ENCODE data around the gene CCDC80.

CCDC80 gene

DNA sequence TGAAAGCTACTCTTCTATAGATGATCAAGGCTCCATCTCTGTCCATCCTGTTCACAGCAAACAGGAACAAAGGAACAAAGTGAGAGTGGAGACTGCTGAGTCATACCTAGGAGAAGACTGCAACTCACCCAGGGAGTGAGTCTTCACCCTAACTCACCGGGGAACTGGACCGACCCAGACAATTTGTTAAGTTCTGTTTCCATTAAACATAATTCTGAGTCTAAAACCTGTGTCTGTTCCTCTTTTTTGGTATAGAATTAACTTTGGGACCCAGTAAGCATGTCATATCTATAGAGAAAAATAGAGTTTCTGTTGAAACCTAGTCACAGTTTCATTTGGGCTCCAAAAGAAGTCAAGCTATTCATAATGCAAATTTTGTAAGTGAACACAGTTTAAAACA lies 21.6 kb downstream of the CCDC80 start:
- DNase-seq (ENCODE audit: low spot score), result no peak
- TF ChIP-seq CTCF (IDR thresholded peaks at IDR 0.05; ENCODE audit: borderline replicate concordance, control extremely low read depth, extremely low read depth, insufficient read depth, missing control alignments), result no peak
- in situ Hi-C loops (cut with MboI; ENCODE audit: low sequenced_read_pairs, unreplicated experiment), result no loop called here

DNA sequence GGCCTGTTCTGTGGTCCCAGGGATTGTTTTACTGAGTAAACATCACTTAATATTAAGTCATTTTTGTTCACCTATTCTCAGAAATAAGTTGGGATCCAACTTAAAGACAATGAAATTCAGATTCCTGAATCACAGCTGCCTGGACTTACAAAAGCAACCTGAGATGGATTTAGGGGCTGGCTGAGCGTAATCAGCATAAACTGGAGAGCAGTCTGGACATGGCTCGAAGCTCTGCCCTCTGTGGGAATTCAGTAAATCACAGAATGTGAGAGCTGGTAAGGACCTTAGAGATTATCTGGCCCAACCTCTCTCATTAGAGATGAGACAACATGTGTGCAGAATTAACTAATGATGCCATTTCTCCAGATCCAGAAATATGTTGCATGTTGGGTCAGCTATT lies 23.7 kb downstream of the CCDC80 start:
- DNase-seq (ENCODE audit: low spot score), result no peak
- in situ Hi-C loops (cut with MboI; ENCODE audit: low sequenced_read_pairs, unreplicated experiment), result no loop called here
- no peak for TF ChIP-seq CTCF (IDR thresholded peaks at IDR 0.05; ENCODE audit: borderline replicate concordance, control extremely low read depth, extremely low read depth, insufficient read depth, missing control alignments)

DNA sequence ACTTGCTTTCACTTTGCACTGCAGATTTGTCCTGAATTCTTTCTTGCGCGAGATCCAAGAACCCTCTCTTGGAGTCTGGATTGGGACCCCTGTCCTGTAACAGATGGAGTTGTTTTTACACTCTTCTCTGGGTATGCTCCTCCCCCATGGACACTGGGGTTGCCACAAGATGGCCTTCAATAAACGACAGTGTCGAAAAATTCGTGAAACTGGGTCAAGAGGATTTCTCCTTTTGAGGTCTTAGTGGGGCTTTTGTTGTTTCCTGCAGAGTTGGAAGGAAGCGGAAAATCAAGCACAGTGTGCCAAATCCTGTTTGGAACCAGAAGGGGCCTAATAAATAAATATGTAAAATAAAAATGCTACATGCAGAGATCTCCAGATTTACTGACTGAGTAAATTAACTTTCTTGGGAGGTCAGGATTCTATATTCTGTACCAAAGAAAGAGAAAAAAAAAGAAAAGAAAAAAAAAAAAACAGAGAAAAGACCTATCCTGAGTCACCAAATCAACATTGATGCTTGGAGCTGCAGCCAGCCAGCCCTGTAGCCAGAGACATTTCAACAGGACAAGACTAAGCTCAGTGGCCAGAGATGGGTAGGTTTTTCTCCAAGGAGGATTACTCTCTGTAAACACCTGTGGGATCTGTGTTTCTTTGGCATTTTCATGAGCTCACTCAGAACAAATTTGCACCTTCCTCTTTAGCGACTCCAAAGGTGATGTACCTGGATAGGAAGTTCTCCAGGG lies 24.8 kb downstream of the CCDC80 start:
- in situ Hi-C loops (cut with MboI; ENCODE audit: low sequenced_read_pairs, unreplicated experiment), result no loop called here

GRCh38 chr3:112611752-112612515 lies 29.0 kb downstream of the CCDC80 start:
- no peak for TF ChIP-seq CTCF (IDR thresholded peaks at IDR 0.05; ENCODE audit: borderline replicate concordance, control extremely low read depth, extremely low read depth, insufficient read depth, missing control alignments)
- in situ Hi-C loops (cut with MboI; ENCODE audit: low sequenced_read_pairs, unreplicated experiment), result no loop called here
- DNase-seq (ENCODE audit: low spot score), result no peak

More for the DNA sequence above, 24.8 kb downstream of the CCDC80 start:
- no peak for TF ChIP-seq CTCF (IDR thresholded peaks at IDR 0.05; ENCODE audit: borderline replicate concordance, control extremely low read depth, extremely low read depth, insufficient read depth, missing control alignments)
- DNase-seq (ENCODE audit: low spot score), result no peak

DNA sequence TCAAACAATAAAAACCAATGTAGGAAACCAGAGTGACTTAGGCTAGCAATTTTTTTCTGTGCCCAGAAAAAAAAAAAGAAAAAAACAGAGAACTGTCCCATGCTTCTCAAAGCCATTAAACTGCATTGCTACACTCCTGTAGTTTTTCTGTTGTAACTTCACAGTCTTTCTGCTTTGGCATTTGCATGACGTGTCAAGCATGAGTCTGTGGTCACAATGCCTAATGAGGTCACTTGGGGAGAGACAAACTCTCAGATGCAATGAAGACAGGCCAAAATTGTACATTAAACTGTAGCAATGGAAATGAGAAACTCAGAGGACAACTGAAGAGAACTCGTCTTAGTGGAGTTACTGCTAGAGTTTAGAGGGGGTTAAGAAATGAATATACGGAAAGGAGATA lies 30.8 kb downstream of the CCDC80 start:
- DNase-seq (ENCODE audit: low spot score), result no peak
- no peak for TF ChIP-seq CTCF (IDR thresholded peaks at IDR 0.05; ENCODE audit: borderline replicate concordance, control extremely low read depth, extremely low read depth, insufficient read depth, missing control alignments)
- in situ Hi-C loops (cut with MboI; ENCODE audit: low sequenced_read_pairs, unreplicated experiment), result no loop called here

GRCh38 chr3:112607863-112608262 lies 33.1 kb downstream of the CCDC80 start:
- no peak for DNase-seq (ENCODE audit: low spot score)
- in situ Hi-C loops (cut with MboI; ENCODE audit: low sequenced_read_pairs, unreplicated experiment), result no loop called here
- TF ChIP-seq CTCF (IDR thresholded peaks at IDR 0.05; ENCODE audit: borderline replicate concordance, control extremely low read depth, extremely low read depth, insufficient read depth, missing control alignments), result no peak
